K562 (cell line): ENCODE data around the gene RAMAC. TPM values are rescaled to one million over a fixed set of nuclear protein-coding genes. Genes with fewer than 3 reads are reported as not detected.
A peak's percentile ranks its signal among the peaks of the same experiment; 100 is the strongest.

Experiments
- BRD4 ChIP-seq: fragments of 200-600 bp; sonication (generic); IDR thresholded peaks from 2 replicates; pipeline ENCODE4 v1.6.1; 2017; ENCODE audit warnings: inconsistent platforms
- C11orf30 ChIP-seq: fragments of 450-650 bp; IDR thresholded peaks from 2 replicates; pipeline ENCODE4 v1.6.1; 2016; ENCODE audit warnings: low read depth, mild to moderate bottlenecking
- CTBP1 ChIP-seq: fragments of 450-650 bp; IDR thresholded peaks from 2 replicates; pipeline ENCODE4 v1.6.1; 2016; ENCODE audit warnings: borderline replicate concordance
- HCFC1 ChIP-seq: IDR thresholded peaks from 2 replicates; pipeline ENCODE4 v1.6.1; 2012; ENCODE audit warnings: low read depth, low read length, improper control_type of control experiment
- HES1 ChIP-seq: fragments of 450-650 bp; IDR thresholded peaks from 2 replicates; pipeline ENCODE4 v1.6.1; 2016; ENCODE audit warnings: low read depth, mild to moderate bottlenecking, moderate library complexity
- KDM5B ChIP-seq: fragments of 200-600 bp; sonication (generic); IDR thresholded peaks from 2 replicates; pipeline ENCODE4 v1.6.1; 2012; ENCODE audit warnings: low read depth, mild to moderate bottlenecking, moderate library complexity, low read length, control low read depth, inconsistent platforms; ENCODE audit not compliant: insufficient replicate concordance
- MECOM ChIP-seq: fragments of 250-450 bp; sonication (Bioruptor Pico); IDR thresholded peaks from 2 replicates; pipeline ENCODE4 v1.8.0; 2022; ENCODE audit warnings: inconsistent platforms
- MYC ChIP-seq, 2 experiments: fragments of 250-450 bp in 1 of 2; sonication (Bioruptor Pico) in 1 of 2; IDR thresholded peaks; 2 replicates each; pipeline versions ENCODE4 v1.5.1 to v1.6.1; 2012 to 2021; ENCODE audit warnings: low read depth in 2 of 2, borderline replicate concordance in 1 of 2, improper control_type of control experiment in 1 of 2, low read length in 1 of 2, mild to moderate bottlenecking in 1 of 2, moderate library complexity in 1 of 2
- PKNOX1 ChIP-seq: fragments of 450-650 bp; IDR thresholded peaks from 2 replicates; pipeline ENCODE4 v1.6.1; 2016
- SAP30 ChIP-seq: fragments of 200-600 bp; sonication (generic); IDR thresholded peaks from 2 replicates; pipeline ENCODE4 v1.6.1; 2012; ENCODE audit warnings: borderline replicate concordance, low read depth, mild to moderate bottlenecking, moderate library complexity, low read length, control low read depth, inconsistent platforms; ENCODE audit not compliant: insufficient read depth, poor library complexity, severe bottlenecking
- SMARCC2 ChIP-seq: fragments of 450-650 bp; IDR thresholded peaks from 2 replicates; pipeline ENCODE4 v1.6.1; 2017; ENCODE audit warnings: antibody characterized with exemption, moderate library complexity, mild to moderate bottlenecking, low read depth
- SNAPC5 ChIP-seq: fragments of 250-450 bp; sonication (Bioruptor Pico); IDR thresholded peaks from 2 replicates; pipeline ENCODE4 v1.8.0; 2021; ENCODE audit warnings: moderate library complexity, mild to moderate bottlenecking, inconsistent platforms
- SP2 ChIP-seq: IDR thresholded peaks from 2 replicates; pipeline ENCODE4 v1.6.1; 2011; ENCODE audit warnings: mild to moderate bottlenecking, low read depth, low read length, moderate library complexity; ENCODE audit not compliant: poor library complexity, severe bottlenecking; ENCODE audit errors: extremely low read depth
- SRSF9 ChIP-seq: fragments of 200-400 bp; formaldehyde crosslinking; IDR thresholded peaks from 2 replicates; pipeline ENCODE4 v1.6.1; 2017; ENCODE audit warnings: low read depth, low read length, borderline replicate concordance
- USF1 ChIP-seq: sonication (generic); formaldehyde crosslinking; IDR thresholded peaks from 2 replicates; pipeline ENCODE4 v1.9.0; 2022; ENCODE audit warnings: mild to moderate bottlenecking, missing genetic modification reagents
- ZHX1 ChIP-seq: fragments of 150-350 bp; conservative IDR thresholded peaks from 2 replicates; pipeline ENCODE4 v1.6.1; 2014; ENCODE audit warnings: low read length
- ZKSCAN1 ChIP-seq: fragments of 150-350 bp; IDR thresholded peaks from 2 replicates; pipeline ENCODE4 v1.6.1; 2016; ENCODE audit warnings: low read depth, low read length
- ZNF395 ChIP-seq: fragments of 200-800 bp; sonication (Bioruptor generic); IDR thresholded peaks from 2 replicates; pipeline ENCODE4 v1.6.1; 2017; ENCODE audit warnings: missing genetic modification characterization, missing compliant biosample characterization
- polyA plus RNA-seq, 8 experiments: library from polyadenylated mRNA; depleted of rRNA in 4 of 8; stranded (reverse) in 5 of 8; unstranded in 3 of 8; fragments of >200 nt; fragmentation: Nextera tagmentation in 2 of 8; fragmentation: Illumina TruSeq in 1 of 8; extraction: Ambion mirVana in 2 of 8; extraction: Trizol in 1 of 8; gene quantifications; 2 replicates each; pipeline versions ENCODE4 v1.2.1 to v1.2.3, GENCODE V29; 2011 to 2014; ENCODE audit warnings: inconsistent platforms in 1 of 8, missing spikeins in 1 of 8
- total RNA-seq, 7 experiments: library from RNA; depleted of rRNA in 6 of 7; stranded (reverse); fragments of >200 nt in 6 of 7; fragmentation: Illumina TruSeq in 2 of 7; extraction: Trizol in 2 of 7; gene quantifications; 2 replicates each; pipeline versions ENCODE4 v1.2.1 to v1.2.3, GENCODE V29; 2011 to 2021; ENCODE audit warnings: low replicate concordance in 1 of 7

RAMAC gene
- total and polyA plus RNA-seq, 9 of the 15 experiments (the other 6 are each of a cell fraction or from before 2014, with no cell fraction given): 26.9 to 108 (median 38.4) TPM

GRCh38 chr15:82985688-82986441, at the start of gene RAMAC (continued):
- 0 out of 2 replicates have a peak, but pooled peaks have one; percentile 47 for TF ChIP-seq ZHX1
- 0 out of 2 replicates have a peak, but pooled peaks have one; percentile 64 for TF ChIP-seq ZNF395 (CRISPR knock-in tag)
- TF ChIP-seq SAP30: peak; percentile 77
- peak; percentile 79 for TF ChIP-seq PKNOX1
- TF ChIP-seq USF1: peak; percentile 68
- TF ChIP-seq SRSF9: no peak
- peak; percentile 41; the same call in 1 of the 2 replicates for TF ChIP-seq HCFC1
- TF ChIP-seq KDM5B: peak; percentile 70
- TF ChIP-seq CTBP1: peak; percentile 41; the same call in 1 of the 2 replicates
- TF ChIP-seq C11orf30: peak; percentile 75
- TF ChIP-seq SP2: no peak
- peak; percentile 49; the same call in 1 of the 2 replicates for TF ChIP-seq MYC (IDR thresholded peaks at IDR 0.05; ENCODE audit: low read depth, low read length)
- peak; percentile 23; the same call in 1 of the 2 replicates for TF ChIP-seq MYC (CRISPR knock-in tag; IDR thresholded peaks at IDR 0.05; ENCODE audit: borderline replicate concordance, low read depth)
- no peak for TF ChIP-seq BRD4
- no peak for TF ChIP-seq MECOM (CRISPR knock-in tag)
- TF ChIP-seq HES1: no peak
- TF ChIP-seq SMARCC2: no peak
- TF ChIP-seq ZKSCAN1: no peak
- no peak for TF ChIP-seq SNAPC5 (CRISPR knock-in tag)
